Esophagus (tissue), 2 donors: Measurements from ENCODE around the gene NUDT7. TPM values are rescaled to one million over a fixed set of nuclear protein-coding genes. Genes with fewer than 3 reads are reported as not detected.

ENCODE experiments used
- H3K27ac ChIP-seq, 2 donors: one replicate each; pipeline ENCODE4 v1.5.1; 2013; ENCODE audit warnings: low read depth in 2 of 2, mild to moderate bottlenecking in 2 of 2, inconsistent platforms in 1 of 2, low read length in 1 of 2, moderate library complexity in 1 of 2
- H3K27me3 ChIP-seq, 2 donors: one replicate each; pipeline ENCODE4 v1.6.1; 2013; ENCODE audit warnings: low read length in 2 of 2, control low read depth in 1 of 2, mild to moderate bottlenecking in 1 of 2; ENCODE audit not compliant: insufficient read depth in 2 of 2, control insufficient read depth in 1 of 2
- H3K36me3 ChIP-seq, 2 donors: one replicate each; pipeline ENCODE4 v1.6.1; 2013; ENCODE audit warnings: low read length in 1 of 2; ENCODE audit not compliant: control insufficient read depth in 2 of 2, insufficient read depth in 2 of 2
- H3K4me1 ChIP-seq, 2 donors: one replicate each; pipeline ENCODE4 v1.6.1; 2013; ENCODE audit warnings: low read length in 1 of 2; ENCODE audit not compliant: control insufficient read depth in 2 of 2, insufficient read depth in 2 of 2
- H3K4me3 ChIP-seq, 2 donors: one replicate each; pipeline ENCODE4 v1.5.1; 2013; ENCODE audit warnings: low read length in 2 of 2, mild to moderate bottlenecking in 2 of 2, low read depth in 1 of 2, moderate library complexity in 1 of 2
- H3K9me3 ChIP-seq, 2 donors: one replicate each; pipeline ENCODE4 v1.6.1; 2013; ENCODE audit warnings: mild to moderate bottlenecking in 2 of 2, low read depth in 1 of 2, low read length in 1 of 2, moderate library complexity in 1 of 2; ENCODE audit not compliant: control insufficient read depth in 2 of 2, insufficient read depth in 1 of 2
- WGBS, 2 donors: extraction: QIAGEN DNeasy Blood & Tissue Kit; methylation state at CpG; one replicate each; pipeline ENCODE4 v1.1.7; 2013; 5-methylcytosine and 5-hydroxymethylcytosine counted together
- polyA plus RNA-seq, 2 donors: library from polyadenylated mRNA; stranded (reverse); fragments of 200-250 nt; gene quantifications; one replicate each; pipeline ENCODE4 v1.2.3, GENCODE V29; 2013
- donor health status: healthy with polysubstance abuse.
- donor health status: Bipolar disorder and iron deficiency.

The NUDT7 gene
- polyA plus RNA-seq, 2 donors = 6.5 to 6.6 TPM

DNA sequence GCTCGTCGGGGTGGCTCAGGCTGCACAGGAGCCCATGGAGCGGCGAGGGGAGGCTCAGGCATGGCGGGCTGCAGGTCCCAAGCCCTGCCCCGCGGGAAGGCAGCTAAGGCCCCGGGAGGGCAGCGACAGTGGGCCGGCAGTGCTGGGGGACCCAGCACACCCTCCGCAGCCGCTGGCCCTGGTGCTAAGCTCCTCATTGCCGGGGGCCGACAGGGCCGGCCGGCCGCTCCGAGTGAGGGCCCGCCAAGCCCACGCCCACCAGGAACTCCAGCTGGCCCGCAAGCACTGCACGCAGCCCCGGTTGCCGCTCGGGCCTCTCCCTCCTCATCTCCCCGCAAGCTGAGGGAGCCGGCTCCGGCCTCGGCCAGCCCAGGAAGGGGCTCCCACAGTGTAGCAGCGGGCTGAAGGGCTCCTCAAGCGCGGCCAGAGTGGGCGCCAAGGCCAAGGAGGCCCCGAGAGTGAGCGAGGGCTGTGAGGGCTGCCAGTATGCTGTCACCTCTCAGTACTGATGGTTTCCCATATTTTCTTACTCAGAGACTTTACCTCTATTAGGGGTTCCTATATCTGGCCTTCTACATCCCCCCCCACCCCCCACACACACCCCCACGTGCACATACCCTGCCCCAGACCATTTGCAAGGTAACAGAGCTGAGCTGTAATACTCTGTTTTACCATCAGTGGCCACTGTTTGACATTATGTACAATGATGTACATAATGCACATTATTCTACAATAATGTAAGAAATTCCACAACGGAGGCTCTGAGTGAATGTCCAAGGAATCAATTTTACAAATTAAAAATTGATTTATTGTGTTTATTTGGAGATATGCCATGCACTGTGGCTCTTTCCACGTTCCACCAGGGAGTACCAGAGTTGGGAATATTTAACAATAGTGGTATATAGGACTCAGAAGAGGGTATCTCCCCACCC is 62.4 kb downstream of the NUDT7 start:
- Histone ChIP-seq H3K36me3 (no peaks in the 10 kb centered on the region), H3K4me1 (peaks cover 0 to 3% of the 10 kb centered on the region in 2 donors), H3K9me3 (no peaks in the 10 kb centered on the region), H3K27me3 (peaks cover 0 to 10% of the 10 kb centered on the region in 2 donors), H3K27ac (no peak overlapping the region), H3K4me3 (no peak overlapping the region)
- WGBS, 2 donors = 89% methylated on average over 36 to 38 of the region's 38 CpGs

DNA sequence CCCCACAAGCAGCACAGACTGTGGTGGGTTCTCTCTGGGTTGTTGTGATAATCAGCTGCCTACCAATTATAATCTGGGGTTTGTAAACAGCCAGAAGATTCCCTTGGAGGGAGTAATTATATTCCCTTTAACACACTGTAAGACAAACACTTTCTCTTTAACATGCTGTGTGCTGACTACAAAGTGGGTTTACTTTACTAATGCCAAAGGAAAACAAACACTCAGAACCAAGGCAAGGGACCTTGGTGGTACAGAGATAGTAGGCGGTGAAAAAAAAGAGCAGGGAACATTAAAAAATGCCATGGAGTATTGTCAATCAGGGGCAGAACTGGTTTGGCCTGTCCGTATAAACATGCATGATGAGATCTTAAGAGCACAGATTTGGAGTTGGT is 63.1 kb downstream of the NUDT7 start:
- H3K27me3 ChIP-seq = peaks cover 0 to 10% of the 10 kb centered on the region in 2 donors
- no peaks in the 10 kb centered on the region for H3K36me3 ChIP-seq
- H3K4me1 ChIP-seq = peaks cover 0 to 3% of the 10 kb centered on the region in 2 donors
- H3K27ac ChIP-seq = no peak overlapping the region
- H3K4me3 ChIP-seq = no peak overlapping the region
- WGBS, 2 donors = 56 to 64% methylated on average over 2 of the region's 2 CpGs
- no peaks in the 10 kb centered on the region for H3K9me3 ChIP-seq

DNA sequence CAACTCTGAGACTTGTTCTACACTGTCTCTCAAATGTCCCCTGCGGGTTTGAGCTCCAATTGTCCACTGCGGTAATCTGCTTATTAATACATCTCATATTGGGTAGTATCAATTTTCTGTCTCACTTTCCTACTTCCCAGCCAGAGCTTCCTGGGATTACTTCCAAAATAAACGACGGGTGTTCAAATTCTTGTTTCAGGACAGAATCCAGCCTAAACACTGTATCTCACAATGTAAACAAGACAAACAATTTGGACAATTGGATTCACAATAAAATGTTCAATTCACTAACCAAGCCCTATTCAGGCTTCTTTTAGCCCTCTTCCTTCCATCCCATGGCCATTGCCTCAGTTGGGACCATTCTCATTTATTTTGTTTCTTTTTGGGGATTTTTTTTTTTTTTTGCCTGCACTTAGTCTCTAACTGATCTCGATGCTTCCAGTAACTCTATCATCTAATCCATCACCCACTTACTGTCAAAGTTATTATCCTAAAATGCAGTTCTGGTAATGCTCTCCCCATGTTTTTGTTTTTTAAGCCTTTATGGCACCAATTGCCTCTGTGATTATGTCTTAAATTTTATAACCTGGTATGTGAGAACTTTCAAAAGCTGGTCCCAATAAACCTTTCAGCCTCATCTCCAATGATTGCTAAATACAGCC is 64.0 kb downstream of the NUDT7 start:
- WGBS, 2 donors = 51 to 57% methylated on average over 5 of the region's 5 CpGs
- no peaks in the 10 kb centered on the region for H3K36me3 ChIP-seq
- peaks cover 0 to 3% of the 10 kb centered on the region in 2 donors for H3K4me1 ChIP-seq
- no peak overlapping the region for H3K4me3 ChIP-seq
- H3K9me3 ChIP-seq = no peaks in the 10 kb centered on the region
- no peak overlapping the region for H3K27ac ChIP-seq
- H3K27me3 ChIP-seq = peaks cover 0 to 10% of the 10 kb centered on the region in 2 donors

DNA sequence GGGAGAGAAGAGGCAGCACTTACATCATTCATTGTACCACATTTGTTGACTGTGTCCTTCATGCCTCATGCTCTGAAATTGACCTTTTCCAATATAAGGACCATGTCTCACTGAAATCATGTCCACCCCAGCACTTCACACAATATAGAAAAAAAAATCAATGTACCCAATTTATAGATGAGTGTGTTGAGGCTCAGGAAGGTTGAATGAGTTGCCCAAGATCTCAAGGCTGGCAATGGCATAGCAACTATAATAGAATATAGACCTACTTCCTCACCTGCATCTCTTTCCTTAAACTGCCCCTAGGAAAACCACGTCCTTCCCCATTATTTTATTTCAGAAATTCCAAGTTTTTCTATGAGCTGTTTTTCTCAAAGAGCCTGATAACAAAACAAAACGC is 65.1 kb downstream of the NUDT7 start:
- H3K27ac ChIP-seq = no peak overlapping the region
- WGBS, 2 donors = 48 to 49% methylated on average over 2 of the region's 2 CpGs
- H3K27me3 ChIP-seq = peaks cover 0 to 10% of the 10 kb centered on the region in 2 donors

DNA sequence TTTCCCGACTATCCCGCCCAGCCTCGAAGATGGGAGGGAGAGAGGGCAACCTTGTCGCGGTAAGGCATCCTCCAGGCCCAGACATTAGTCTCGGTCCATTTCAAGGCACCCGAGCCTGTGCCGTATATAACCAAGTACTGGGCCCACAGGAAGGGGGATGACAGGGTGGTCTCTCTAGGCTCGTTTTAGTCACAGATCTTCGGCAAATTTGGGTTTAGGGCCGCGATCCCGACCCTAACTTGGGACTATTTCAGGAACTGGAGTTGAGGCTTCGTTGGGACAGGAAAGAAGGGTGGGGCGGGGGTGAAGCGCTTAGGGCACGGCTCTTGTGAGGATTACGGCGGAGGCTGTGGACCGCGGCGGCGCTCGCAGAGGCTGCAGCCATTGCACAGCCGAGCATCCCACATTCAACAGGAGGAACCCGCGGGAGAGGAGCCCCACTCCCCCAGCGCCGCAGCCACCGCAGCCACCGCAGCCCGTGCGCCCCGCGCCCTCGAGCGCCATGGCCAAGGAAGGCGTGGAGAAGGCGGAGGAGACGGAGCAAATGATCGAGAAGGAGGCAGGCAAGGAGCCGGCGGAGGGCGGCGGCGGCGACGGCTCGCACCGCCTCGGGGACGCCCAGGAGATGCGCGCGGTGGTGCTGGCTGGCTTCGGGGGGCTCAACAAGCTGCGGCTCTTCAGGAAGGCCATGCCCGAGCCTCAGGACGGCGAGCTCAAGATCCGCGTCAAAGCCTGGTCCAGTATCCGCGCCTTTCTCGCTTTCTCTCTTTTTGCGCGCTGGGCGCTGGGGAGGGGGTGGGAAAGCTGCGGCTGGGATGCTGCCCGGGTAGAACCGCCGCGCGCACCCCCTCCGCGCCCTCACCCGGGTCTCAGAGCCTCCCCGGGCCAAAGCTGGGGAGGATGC is 66.1 kb downstream of the NUDT7 start, which contains the start of gene VAT1L:
TSS of gene VAT1L (plus strand) at position 384 of the 904 bp plus-strand sequence. CDS start at position 503, 119 bp downstream.
- H3K4me1 ChIP-seq = peaks cover 0 to 3% of the 10 kb centered on the region in 2 donors
- H3K27me3 ChIP-seq = peaks cover 0 to 10% of the 10 kb centered on the region in 2 donors
- H3K27ac ChIP-seq = no peak within 1 kb of the TSS
- H3K4me3 ChIP-seq = peak within 1 kb of the TSS; percentile 22 to 45
- H3K9me3 ChIP-seq = no peaks in the 10 kb centered on the region
- H3K36me3 ChIP-seq = no peaks in the 10 kb centered on the region
- WGBS, 2 donors = 1 to 4% methylated on average over 76 to 78 of the region's 78 CpGs

More for the DNA sequence above, 65.1 kb downstream of the NUDT7 start:
- Histone ChIP-seq H3K36me3 (no peaks in the 10 kb centered on the region), H3K9me3 (no peaks in the 10 kb centered on the region), H3K4me1 (peaks cover 0 to 3% of the 10 kb centered on the region in 2 donors), H3K4me3 (no peak overlapping the region)

DNA sequence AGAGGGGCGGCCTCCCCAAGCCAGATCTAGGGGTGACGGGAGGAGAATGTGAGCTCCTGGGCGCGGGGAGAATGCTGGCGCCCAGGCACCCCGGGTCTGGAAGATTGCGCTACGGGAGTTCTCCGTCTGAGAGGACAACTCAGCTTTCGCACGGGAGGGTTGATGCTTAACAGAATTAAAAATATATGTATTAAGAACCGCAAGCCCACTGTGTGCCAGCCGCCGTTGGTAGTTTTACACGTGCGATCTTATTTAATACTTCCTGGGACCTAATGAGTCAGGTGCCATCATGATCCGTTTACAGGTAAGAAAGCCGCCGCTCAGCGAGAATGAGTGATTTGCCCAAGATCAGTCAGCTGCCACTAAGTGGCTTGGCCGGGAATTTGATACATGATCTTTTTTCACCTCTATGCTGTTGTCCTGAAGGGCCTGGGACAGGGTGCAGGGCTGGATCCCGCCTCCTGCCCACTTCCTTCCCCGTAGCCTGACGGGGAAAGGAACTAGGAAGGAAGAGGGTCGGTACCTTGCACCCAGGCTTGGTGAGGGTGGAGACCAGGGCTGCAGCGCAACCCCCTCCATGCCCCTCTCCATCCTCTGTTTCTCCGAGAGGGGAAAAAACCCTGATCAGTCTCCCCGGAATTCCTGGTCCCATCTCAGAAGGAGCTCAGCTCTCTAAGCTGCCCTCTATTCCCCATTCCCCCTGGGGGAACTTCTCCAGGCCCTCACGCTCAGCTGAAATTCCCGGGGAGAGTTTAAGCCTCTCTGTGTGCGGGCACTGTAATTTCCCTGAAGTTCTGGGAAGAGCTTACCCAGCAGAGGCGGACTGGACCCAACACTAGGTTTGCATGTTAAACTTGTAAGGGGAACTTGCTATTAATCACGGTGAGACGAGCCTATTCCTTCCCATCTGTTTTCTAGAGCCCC is 67.0 kb downstream of the NUDT7 start:
- 9 to 10% methylated on average over 34 of the region's 34 CpGs for WGBS, 2 donors
- Histone ChIP-seq H3K36me3 (no peaks in the 10 kb centered on the region), H3K27ac (no peak overlapping the region), H3K27me3 (peaks cover 0 to 10% of the 10 kb centered on the region in 2 donors), H3K9me3 (no peaks in the 10 kb centered on the region), H3K4me3 (peak overlapping the region in 1 of 2 donors; percentile 22), H3K4me1 (peaks cover 0 to 3% of the 10 kb centered on the region in 2 donors)

DNA sequence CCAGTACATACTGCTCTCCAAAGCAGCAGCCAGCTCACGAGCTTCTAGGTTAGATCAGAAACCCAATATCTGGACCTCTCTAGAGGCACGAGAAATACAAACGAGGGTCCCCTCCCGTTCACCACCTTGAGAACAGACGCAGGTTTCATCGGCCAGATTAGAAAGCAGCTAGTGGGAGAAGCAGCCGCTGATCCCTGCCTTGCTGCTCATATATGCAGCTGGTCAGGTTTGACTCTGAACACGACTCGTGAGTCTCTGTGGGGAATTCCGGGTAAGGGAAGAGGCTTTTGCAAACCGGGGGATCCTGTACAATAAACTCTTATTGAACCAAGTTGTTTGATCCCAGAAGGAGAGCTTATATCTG is 67.7 kb downstream of the NUDT7 start:
- no peak overlapping the region for H3K27ac ChIP-seq
- H3K36me3 ChIP-seq = no peaks in the 10 kb centered on the region
- peaks cover 0 to 3% of the 10 kb centered on the region in 2 donors for H3K4me1 ChIP-seq
- no peaks in the 10 kb centered on the region for H3K9me3 ChIP-seq
- 18 to 25% methylated on average over 11 of the region's 11 CpGs for WGBS, 2 donors
- peaks cover 0 to 10% of the 10 kb centered on the region in 2 donors for H3K27me3 ChIP-seq
- no peak overlapping the region for H3K4me3 ChIP-seq

DNA sequence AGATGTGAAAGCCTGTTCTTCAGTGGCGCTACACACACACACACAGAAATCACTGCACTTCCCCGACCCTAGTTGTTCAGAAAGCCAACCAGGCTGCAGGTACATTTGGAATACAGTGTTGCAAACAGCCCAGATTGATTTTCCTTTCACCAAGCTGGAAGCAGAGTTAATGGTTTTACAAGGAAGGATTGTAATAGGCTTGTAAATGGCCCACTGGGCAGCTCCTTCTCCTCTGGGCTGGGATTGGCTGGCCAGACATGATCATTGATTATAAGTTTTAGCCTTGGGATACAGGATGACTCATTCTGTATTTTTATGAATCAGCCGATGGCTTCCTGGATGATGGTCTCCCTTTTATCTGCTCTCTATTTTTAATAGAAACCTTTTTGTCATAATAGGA is 68.6 kb downstream of the NUDT7 start:
- Histone ChIP-seq H3K4me3 (no peak overlapping the region), H3K36me3 (no peaks in the 10 kb centered on the region), H3K4me1 (peaks cover 0 to 3% of the 10 kb centered on the region in 2 donors), H3K27ac (no peak overlapping the region), H3K9me3 (no peaks in the 10 kb centered on the region), H3K27me3 (peaks cover 0 to 10% of the 10 kb centered on the region in 2 donors)
- 63 to 71% methylated on average over 3 of the region's 3 CpGs for WGBS, 2 donors
